PC-3 (cell line): ENCODE results near the gene BACE2. TPM values are rescaled to one million over a fixed set of nuclear protein-coding genes. Genes with fewer than 3 reads are reported as not detected.

ENCODE experiments used
- ATAC-seq: fragments of 200-7000 bp; cut with Tn5 transposase; 2 replicates; pipeline ENCODE4 v1.9.1; 2020; ENCODE audit warnings: mild to moderate bottlenecking, moderate library complexity
- BruUV-seq: library from RNA; stranded (reverse); fragments of 400-500 nt; replicated peaks from 2 replicates; lab custom pipeline; 2021; lab: Mats Ljungman, UMichigan
- CTCF ChIA-PET: fragments of 300-600 bp; sonication (Branson Sonifier 250); formaldehyde crosslinking; loops from one replicate; lab custom pipeline; 2022; ENCODE audit warnings: antibody characterized with exemption; lab: Charles Lee
- POLR2A ChIA-PET: fragments of 300-600 bp; sonication (Branson Sonifier 250); formaldehyde crosslinking; loops from one replicate; lab custom pipeline; 2022; ENCODE audit warnings: antibody characterized with exemption; ENCODE audit not compliant: unreplicated experiment; lab: Charles Lee
- DNase-seq: peaks from one replicate; pipeline ENCODE4 v3.0.0-alpha.2; 2015
- H2AFZ ChIP-seq: fragments of 300-600 bp; sonication (generic); 2 replicates; pipeline ENCODE4 v1.6.0; 2016; ENCODE audit warnings: antibody characterized with exemption, low read length
- H3F3A ChIP-seq: fragments of 300-600 bp; sonication (generic); one replicate; pipeline ENCODE4 v1.6.0; 2017; ENCODE audit warnings: antibody characterized with exemption, low read length, control low read depth, mild to moderate bottlenecking; ENCODE audit not compliant: unreplicated experiment
- H3K27ac ChIP-seq: fragments of 300-600 bp; sonication (generic); 2 replicates; pipeline ENCODE4 v1.5.1; 2016; ENCODE audit warnings: mild to moderate bottlenecking, low read length
- H3K27me3 ChIP-seq: fragments of 300-600 bp; sonication (generic); 2 replicates; pipeline ENCODE4 v1.6.1; 2016; ENCODE audit warnings: low read length, mixed read lengths
- H3K36me3 ChIP-seq: fragments of 300-600 bp; sonication (generic); 2 replicates; pipeline ENCODE4 v1.6.1; 2016; ENCODE audit warnings: low read depth, mixed run types, low read length, mixed read lengths
- H3K4me1 ChIP-seq: fragments of 300-600 bp; sonication (generic); 2 replicates; pipeline ENCODE4 v1.5.1; 2016; ENCODE audit warnings: low read length; ENCODE audit not compliant: insufficient read depth
- H3K4me2 ChIP-seq: fragments of 300-600 bp; sonication (generic); 2 replicates; pipeline ENCODE4 v1.6.0; 2016; ENCODE audit warnings: low read length
- H3K4me3 ChIP-seq: fragments of 300-600 bp; sonication (generic); 2 replicates; pipeline ENCODE4 v1.5.1; 2016; ENCODE audit warnings: mild to moderate bottlenecking, low read length, mixed read lengths
- H3K79me2 ChIP-seq: fragments of 300-600 bp; sonication (generic); 2 replicates; pipeline ENCODE4 v1.6.1; 2017; ENCODE audit warnings: low read length, mixed read lengths
- H3K9ac ChIP-seq: fragments of 300-600 bp; sonication (generic); 2 replicates; pipeline ENCODE4 v1.6.0; 2016; ENCODE audit warnings: mild to moderate bottlenecking, low read length
- H3K9me2 ChIP-seq: fragments of 300-600 bp; sonication (generic); replicated peaks from 2 replicates; pipeline ENCODE4 v1.6.1; 2016; ENCODE audit warnings: mixed run types, low read length, mixed read lengths
- H3K9me3 ChIP-seq: fragments of 300-600 bp; sonication (generic); 2 replicates; pipeline ENCODE4 v1.6.1; 2016; ENCODE audit warnings: low read length, mixed read lengths
- H4K20me1 ChIP-seq: fragments of 300-600 bp; sonication (generic); 2 replicates; pipeline ENCODE4 v1.6.1; 2016; ENCODE audit warnings: low read length, mixed read lengths
- CTCF ChIP-seq: fragments of 300-600 bp; sonication (generic); conservative IDR thresholded peaks from 2 replicates; pipeline ENCODE4 v1.5.1; 2017; ENCODE audit warnings: antibody characterized with exemption, low read depth, mild to moderate bottlenecking, low read length
- EZH2 ChIP-seq: fragments of 300-600 bp; sonication (generic); IDR thresholded peaks from one replicate; pipeline ENCODE4 v1.6.1; 2017; ENCODE audit warnings: antibody characterized with exemption, mild to moderate bottlenecking, low read length; ENCODE audit not compliant: unreplicated experiment
- EZH2phosphoT487 ChIP-seq: fragments of 300-600 bp; sonication (generic); IDR thresholded peaks from 2 replicates; pipeline ENCODE4 v1.6.1; 2018; ENCODE audit warnings: mild to moderate bottlenecking, antibody characterized with exemption, low read length, borderline replicate concordance
- intact Hi-C: fragments of 100-400 bp; cut with micrococcal nuclease; formaldehyde crosslinking; loops from 2 replicates; pipeline ENCODE4 v1.9.0; 2023
- total RNA-seq: library from RNA; depleted of rRNA; stranded (reverse); fragments of >200 nt; gene quantifications from 2 replicates; pipeline ENCODE4 v1.2.3, GENCODE V29; 2014

Gene BACE2
- total RNA-seq, 1 experiment from 2014 or later = 89.2 TPM

- no peak for DNase-seq
- TF ChIP-seq CTCF = no peak
- TF ChIP-seq EZH2 = no peak
- TF ChIP-seq EZH2phosphoT487 = no peak
- Histone ChIP-seq H3K27ac (no peak overlapping the region), H2AFZ (no peak overlapping the region), H4K20me1 (no peaks in the 10 kb centered on the region; the same call in 1 of the 2 replicates), H3K9me2 (no peaks in the 10 kb centered on the region), H3K4me1 (peaks cover 6% of the 10 kb centered on the region; the same call in 1 of the 2 replicates), H3K9ac (no peak overlapping the region), H3K4me2 (no peak overlapping the region), H3K27me3 (no peaks in the 10 kb centered on the region), H3K4me3 (no peak overlapping the region), H3F3A (no peaks in the 10 kb centered on the region), H3K79me2 (peaks cover 32% of the 10 kb centered on the region), H3K9me3 (no peaks in the 10 kb centered on the region), H3K36me3 (no peaks in the 10 kb centered on the region)
- no TSS peak for BruUV-seq
- no peak for ATAC-seq
- CTCF ChIA-PET = no interaction called here
- intact Hi-C loops = no loop called here
- POLR2A ChIA-PET = no interaction called here
Observed at GRCh38 chr21:41199123-41199522, 31.2 kb downstream of the BACE2 start.

- Histone ChIP-seq H2AFZ (no peak overlapping the region), H3K4me2 (no peak overlapping the region), H3F3A (no peaks in the 10 kb centered on the region), H3K9me2 (no peaks in the 10 kb centered on the region), H3K36me3 (no peaks in the 10 kb centered on the region), H4K20me1 (no peaks in the 10 kb centered on the region; the same call in 1 of the 2 replicates), H3K27ac (no peak overlapping the region), H3K27me3 (no peaks in the 10 kb centered on the region), H3K9me3 (no peaks in the 10 kb centered on the region), H3K4me3 (no peak overlapping the region), H3K79me2 (peaks cover 32% of the 10 kb centered on the region), H3K9ac (no peak overlapping the region), H3K4me1 (peaks cover 6% of the 10 kb centered on the region; the same call in 1 of the 2 replicates)
- DNase-seq (no peak), ATAC-seq (no peak)
- intact Hi-C loops = no loop called here
- no peak for TF ChIP-seq CTCF
- no peak for TF ChIP-seq EZH2phosphoT487
- no peak for TF ChIP-seq EZH2
- BruUV-seq = no TSS peak
- POLR2A ChIA-PET = no interaction called here
- CTCF ChIA-PET = no interaction called here
Observed at GRCh38 chr21:41199588-41199987, 31.6 kb downstream of the BACE2 start.

- CTCF ChIA-PET = no interaction called here
- Histone ChIP-seq H2AFZ (no peak overlapping the region), H4K20me1 (peaks cover 12% of the 10 kb centered on the region; the same call in 1 of the 2 replicates), H3K4me3 (no peak overlapping the region), H3F3A (no peaks in the 10 kb centered on the region), H3K27me3 (no peaks in the 10 kb centered on the region), H3K27ac (no peak overlapping the region), H3K4me2 (no peak overlapping the region), H3K9me2 (no peaks in the 10 kb centered on the region), H3K36me3 (no peaks in the 10 kb centered on the region), H3K9ac (no peak overlapping the region), H3K4me1 (no peaks in the 10 kb centered on the region), H3K79me2 (peaks cover 32% of the 10 kb centered on the region), H3K9me3 (no peaks in the 10 kb centered on the region)
- POLR2A ChIA-PET = no interaction called here
- no peak for DNase-seq
- TF ChIP-seq EZH2 (no peak), CTCF (no peak), EZH2phosphoT487 (no peak)
- BruUV-seq = no TSS peak
- intact Hi-C loops = no loop called here
- ATAC-seq = no peak
Observed at GRCh38 chr21:41201385-41201784, 33.4 kb downstream of the BACE2 start.
